GM23338 (cell line): ENCODE results near the gene RNLS. TPM values are rescaled to one million over a fixed set of nuclear protein-coding genes. Genes with fewer than 3 reads are reported as not detected.

Experiments used
- ATAC-seq: fragments of 200-7000 bp; cut with Tn5 transposase; 3 replicates; pipeline ENCODE4 v1.9.1; 2020
- DNase-seq: peaks from one replicate; pipeline ENCODE4 v3.0.0-alpha.2; 2015; ENCODE audit warnings: low spot score
- H2AFZ ChIP-seq: fragments of 200-600 bp; sonication (generic); 2 replicates; pipeline ENCODE4 v1.8.0; 2016; ENCODE audit warnings: antibody characterized with exemption, mild to moderate bottlenecking, moderate library complexity
- H3F3A ChIP-seq: fragments of 200-600 bp; sonication (generic); replicated peaks from 2 replicates; pipeline ENCODE4 v1.8.0; 2017; ENCODE audit warnings: antibody characterized with exemption, mixed run types, low read depth
- H3K27ac ChIP-seq: fragments of 200-600 bp; sonication (generic); 2 replicates; pipeline ENCODE4 v1.6.1; 2016; ENCODE audit warnings: low read depth
- H3K27me3 ChIP-seq: fragments of 200-600 bp; sonication (generic); 2 replicates; pipeline ENCODE4 v1.8.0; 2016; ENCODE audit warnings: mild to moderate bottlenecking, mixed run types, moderate library complexity; ENCODE audit not compliant: insufficient read depth
- H3K36me3 ChIP-seq: fragments of 200-600 bp; sonication (generic); 2 replicates; pipeline ENCODE4 v1.8.0; 2016; ENCODE audit warnings: mild to moderate bottlenecking; ENCODE audit not compliant: insufficient read depth
- H3K4me1 ChIP-seq: fragments of 200-600 bp; sonication (generic); 2 replicates; pipeline ENCODE4 v1.8.0; 2016; ENCODE audit warnings: mild to moderate bottlenecking, moderate library complexity; ENCODE audit not compliant: insufficient read depth
- H3K4me2 ChIP-seq: fragments of 200-600 bp; sonication (generic); 2 replicates; pipeline ENCODE4 v1.7.1; 2017; ENCODE audit warnings: mixed run types
- H3K4me3 ChIP-seq: fragments of 200-600 bp; sonication (generic); 2 replicates; pipeline ENCODE4 v1.6.1; 2016; ENCODE audit warnings: mixed run types
- H3K79me2 ChIP-seq: fragments of 200-600 bp; sonication (generic); replicated peaks from 2 replicates; pipeline ENCODE4 v1.8.0; 2017; ENCODE audit warnings: mild to moderate bottlenecking; ENCODE audit not compliant: insufficient read depth
- H3K9me2 ChIP-seq: fragments of 200-600 bp; sonication (generic); 2 replicates; pipeline ENCODE4 v1.8.0; 2017; ENCODE audit not compliant: insufficient read depth
- H4K20me1 ChIP-seq: fragments of 200-600 bp; sonication (generic); replicated peaks from 2 replicates; pipeline ENCODE4 v1.8.0; 2017; ENCODE audit warnings: mild to moderate bottlenecking; ENCODE audit not compliant: insufficient read depth
- H3K27ac Mint-ChIP-seq: 2 replicates; pipeline ENCODE4 v1.8.0; 2020; ENCODE audit warnings: inconsistent platforms, mild to moderate bottlenecking, moderate library complexity, mixed read lengths
- H3K27me3 Mint-ChIP-seq: 3 replicates; pipeline ENCODE4 v1.8.0; 2022; ENCODE audit warnings: low read depth, mild to moderate bottlenecking, moderate library complexity, mixed read lengths, inconsistent platforms; ENCODE audit not compliant: insufficient read depth, poor library complexity
- H3K36me3 Mint-ChIP-seq: 3 replicates; pipeline ENCODE4 v1.8.0; 2021; ENCODE audit warnings: low read depth, mild to moderate bottlenecking, inconsistent platforms, moderate library complexity, mixed read lengths
- H3K4me1 Mint-ChIP-seq: 3 replicates; pipeline ENCODE4 v1.8.0; 2020; ENCODE audit warnings: mild to moderate bottlenecking, inconsistent platforms, mixed read lengths
- H3K4me3 Mint-ChIP-seq: 3 replicates; pipeline ENCODE4 v1.8.0; 2021; ENCODE audit warnings: moderate library complexity, mild to moderate bottlenecking, inconsistent platforms, mixed read lengths
- H3K9me3 Mint-ChIP-seq: 3 replicates; pipeline ENCODE4 v1.8.0; 2020; ENCODE audit warnings: moderate library complexity, mild to moderate bottlenecking, inconsistent platforms, mixed read lengths
- CREB1 ChIP-seq: fragments of 250-450 bp; sonication (Bioruptor Pico); IDR thresholded peaks from 2 replicates; pipeline ENCODE4 v1.5.0; 2020; ENCODE audit warnings: low read depth, mild to moderate bottlenecking, moderate library complexity
- EZH2 ChIP-seq: fragments of 200-600 bp; sonication (generic); IDR thresholded peaks from one replicate; pipeline ENCODE4 v1.8.0; 2017; ENCODE audit warnings: antibody characterized with exemption, mild to moderate bottlenecking, low read depth; ENCODE audit not compliant: unreplicated experiment
- JUNB ChIP-seq: IDR thresholded peaks from one replicate; pipeline ENCODE4 v1.6.1; 2016; ENCODE audit warnings: antibody characterized with exemption; ENCODE audit not compliant: unreplicated experiment
- NANOG ChIP-seq: IDR thresholded peaks from 2 replicates; pipeline ENCODE4 v1.6.1; 2016; ENCODE audit warnings: antibody characterized with exemption, borderline replicate concordance
- POLR2AphosphoS5 ChIP-seq: IDR thresholded peaks from 2 replicates; pipeline ENCODE4 v1.6.1; 2016; ENCODE audit warnings: antibody characterized with exemption, low read depth
- REST ChIP-seq: IDR thresholded peaks from one replicate; pipeline ENCODE4 v1.6.1; 2018; ENCODE audit warnings: antibody characterized with exemption; ENCODE audit not compliant: unreplicated experiment
- STAT1 ChIP-seq: IDR thresholded peaks from one replicate; pipeline ENCODE4 v1.6.1; 2016; ENCODE audit warnings: antibody characterized with exemption; ENCODE audit not compliant: unreplicated experiment
- ZNF114 ChIP-seq: fragments of 250-450 bp; sonication (Bioruptor Pico); IDR thresholded peaks from 2 replicates; pipeline ENCODE4 v1.5.0; 2020; ENCODE audit warnings: mild to moderate bottlenecking, moderate library complexity
- polyA plus RNA-seq: library from polyadenylated mRNA; unstranded; fragments of >200 nt; fragmentation: Nextera tagmentation; extraction: Ambion mirVana; gene quantifications from 2 replicates; pipeline ENCODE4 v1.2.1, GENCODE V29; 2016
- total RNA-seq: library from RNA; depleted of rRNA; stranded (reverse); fragments of >200 nt; shearing (Covaris generic); gene quantifications from 2 replicates; pipeline ENCODE4 v1.2.3, GENCODE V29; 2014
- TF ChIP-seq, protein P1 (sequence below): IDR thresholded peaks from 2 replicates; pipeline ENCODE4 v1.6.1; 2016; ENCODE audit warnings: antibody characterized with exemption
- TF ChIP-seq, protein P2 (sequence below), 2 experiments: fragments of 200-600 bp in 1 of 2; sonication (generic) in 1 of 2; conservative IDR thresholded peaks; 2 replicates each; pipeline versions ENCODE4 v1.5.1 to v1.6.1; 2016 to 2017; ENCODE audit warnings: antibody characterized with exemption in 2 of 2, low read depth in 2 of 2, mild to moderate bottlenecking in 2 of 2, moderate library complexity in 1 of 2

Gene RNLS
- total and polyA plus RNA-seq, 2 experiments from 2014 or later = 8.8 to 15.2 TPM

DNA sequence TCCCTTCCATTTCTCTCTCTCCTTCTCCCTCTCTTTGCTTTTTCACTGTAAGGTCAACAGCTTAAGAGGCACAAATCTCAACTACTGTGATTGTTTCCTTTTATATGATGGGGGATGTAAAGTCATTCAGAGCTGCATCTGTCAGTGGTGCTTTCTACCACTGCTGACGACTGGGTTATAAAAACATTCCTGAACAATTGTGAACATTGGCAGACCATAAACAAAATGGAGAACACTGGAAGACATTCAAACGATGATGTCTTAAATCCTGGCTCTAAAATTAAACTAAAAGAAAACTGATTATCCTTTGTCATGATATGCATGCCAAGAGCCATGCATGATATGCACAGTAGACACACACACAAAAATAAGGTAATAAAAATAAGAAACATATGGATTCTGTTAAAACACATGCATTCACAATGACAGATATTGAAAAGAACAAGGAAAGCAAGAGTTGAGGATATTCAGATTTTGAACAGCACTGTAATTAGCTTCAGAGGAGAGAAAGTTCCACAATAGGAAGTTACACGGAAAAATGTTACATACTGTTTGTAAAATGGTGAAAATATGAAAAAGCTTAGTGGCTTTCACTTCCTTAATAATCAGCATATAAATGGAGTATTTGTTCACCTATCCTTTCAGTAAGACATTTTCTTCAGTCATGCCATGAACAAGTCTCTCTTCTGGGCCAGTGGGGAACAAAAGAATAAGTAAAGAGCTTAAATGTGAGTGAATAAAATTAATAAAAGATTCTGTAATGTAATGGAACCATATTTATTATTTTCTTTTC lies 89.2 kb downstream of the RNLS start:
- DNase-seq = no peak
- Histone ChIP-seq H3K79me2 (no peaks in the 10 kb centered on the region), H3F3A (no peaks in the 10 kb centered on the region), H3K4me3 (no peak overlapping the region), H3K27ac (no peak overlapping the region), H2AFZ (no peak overlapping the region), H4K20me1 (no peaks in the 10 kb centered on the region), H3K9me2 (no peaks in the 10 kb centered on the region), H3K36me3 (no peaks in the 10 kb centered on the region), H3K27me3 (no peaks in the 10 kb centered on the region), H3K4me1 (peaks cover 19% of the 10 kb centered on the region), H3K4me2 (no peak overlapping the region)
- no peak for ATAC-seq
- TF ChIP-seq POLR2AphosphoS5 (no peak), CREB1 (CRISPR knock-in tag) (no peak), EZH2 (no peak), NANOG (no peak), STAT1 (no peak), JUNB (no peak)
- TF ChIP-seq, protein P1, sequence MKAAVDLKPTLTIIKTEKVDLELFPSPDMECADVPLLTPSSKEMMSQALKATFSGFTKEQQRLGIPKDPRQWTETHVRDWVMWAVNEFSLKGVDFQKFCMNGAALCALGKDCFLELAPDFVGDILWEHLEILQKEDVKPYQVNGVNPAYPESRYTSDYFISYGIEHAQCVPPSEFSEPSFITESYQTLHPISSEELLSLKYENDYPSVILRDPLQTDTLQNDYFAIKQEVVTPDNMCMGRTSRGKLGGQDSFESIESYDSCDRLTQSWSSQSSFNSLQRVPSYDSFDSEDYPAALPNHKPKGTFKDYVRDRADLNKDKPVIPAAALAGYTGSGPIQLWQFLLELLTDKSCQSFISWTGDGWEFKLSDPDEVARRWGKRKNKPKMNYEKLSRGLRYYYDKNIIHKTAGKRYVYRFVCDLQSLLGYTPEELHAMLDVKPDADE = no peak
- H3K4me3 Mint-ChIP-seq = no peak overlapping the region
- H3K27me3 Mint-ChIP-seq = no peaks in the 10 kb centered on the region
- H3K27ac Mint-ChIP-seq = no peak overlapping the region; the same call in 1 of the 2 replicates
- no peaks in the 10 kb centered on the region for H3K9me3 Mint-ChIP-seq
- no peaks in the 10 kb centered on the region for H3K36me3 Mint-ChIP-seq
- peaks cover 20% of the 10 kb centered on the region for H3K4me1 Mint-ChIP-seq

DNA sequence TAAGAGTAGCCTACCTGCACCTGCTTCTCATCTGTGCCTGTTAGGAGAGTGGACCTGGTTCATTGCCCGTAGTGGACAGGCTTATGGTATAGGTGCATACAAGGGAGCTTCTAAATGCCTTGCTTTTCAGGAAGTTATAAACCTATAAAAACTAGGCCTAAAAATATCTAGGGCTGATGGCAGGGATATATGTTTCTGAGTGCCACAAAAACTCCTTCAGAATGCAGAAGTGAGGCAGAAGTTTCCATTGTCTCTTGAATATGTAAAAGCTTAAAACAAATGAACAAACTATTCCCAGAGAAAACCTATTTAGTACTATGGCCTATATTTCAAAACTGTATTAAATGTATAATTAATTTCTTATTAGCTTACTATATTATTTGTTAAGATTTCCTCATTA lies 91.8 kb downstream of the RNLS start:
- no peak for ATAC-seq

More for the DNA sequence above, 91.8 kb downstream of the RNLS start:
- Histone ChIP-seq H3K4me1 (peaks cover 19% of the 10 kb centered on the region), H4K20me1 (no peaks in the 10 kb centered on the region), H3K4me2 (no peak overlapping the region), H3K79me2 (no peaks in the 10 kb centered on the region), H3K9me2 (no peaks in the 10 kb centered on the region), H3K4me3 (no peak overlapping the region), H3K27me3 (no peaks in the 10 kb centered on the region), H2AFZ (no peak overlapping the region), H3K27ac (no peak overlapping the region), H3F3A (no peaks in the 10 kb centered on the region), H3K36me3 (no peaks in the 10 kb centered on the region)
- DNase-seq = no peak
- TF ChIP-seq, protein P1 = no peak
- TF ChIP-seq REST (no peak), EZH2 (no peak), NANOG (no peak), ZNF114 (CRISPR knock-in tag) (no peak)
- TF ChIP-seq, protein P2, sequence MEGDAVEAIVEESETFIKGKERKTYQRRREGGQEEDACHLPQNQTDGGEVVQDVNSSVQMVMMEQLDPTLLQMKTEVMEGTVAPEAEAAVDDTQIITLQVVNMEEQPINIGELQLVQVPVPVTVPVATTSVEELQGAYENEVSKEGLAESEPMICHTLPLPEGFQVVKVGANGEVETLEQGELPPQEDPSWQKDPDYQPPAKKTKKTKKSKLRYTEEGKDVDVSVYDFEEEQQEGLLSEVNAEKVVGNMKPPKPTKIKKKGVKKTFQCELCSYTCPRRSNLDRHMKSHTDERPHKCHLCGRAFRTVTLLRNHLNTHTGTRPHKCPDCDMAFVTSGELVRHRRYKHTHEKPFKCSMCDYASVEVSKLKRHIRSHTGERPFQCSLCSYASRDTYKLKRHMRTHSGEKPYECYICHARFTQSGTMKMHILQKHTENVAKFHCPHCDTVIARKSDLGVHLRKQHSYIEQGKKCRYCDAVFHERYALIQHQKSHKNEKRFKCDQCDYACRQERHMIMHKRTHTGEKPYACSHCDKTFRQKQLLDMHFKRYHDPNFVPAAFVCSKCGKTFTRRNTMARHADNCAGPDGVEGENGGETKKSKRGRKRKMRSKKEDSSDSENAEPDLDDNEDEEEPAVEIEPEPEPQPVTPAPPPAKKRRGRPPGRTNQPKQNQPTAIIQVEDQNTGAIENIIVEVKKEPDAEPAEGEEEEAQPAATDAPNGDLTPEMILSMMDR (conservative IDR thresholded peaks at IDR 0.05; ENCODE audit: low read depth in 2 of 2) = no peak
- no peaks in the 10 kb centered on the region for H3K9me3 Mint-ChIP-seq
- H3K4me3 Mint-ChIP-seq = no peak overlapping the region
- no peak overlapping the region for H3K27ac Mint-ChIP-seq
- H3K27me3 Mint-ChIP-seq = no peaks in the 10 kb centered on the region
- no peaks in the 10 kb centered on the region for H3K36me3 Mint-ChIP-seq
- peaks cover 20% of the 10 kb centered on the region for H3K4me1 Mint-ChIP-seq
